SU-DHL-6 (cell line): ENCODE results near the gene RAP1A.

Experiments used
- CTCF ChIP-seq: fragments of 200-600 bp; sonication (generic); IDR thresholded peaks from one replicate; pipeline ENCODE4 v1.5.1; 2017; ENCODE audit warnings: antibody characterized with exemption, mild to moderate bottlenecking, low read length, moderate library complexity; ENCODE audit not compliant: insufficient read depth, poor library complexity, severe bottlenecking
- EZH2phosphoT487 ChIP-seq: fragments of 200-600 bp; sonication (generic), shearing (Covaris generic); conservative IDR thresholded peaks from 2 replicates; pipeline ENCODE4 v1.6.1; 2018; ENCODE audit warnings: mild to moderate bottlenecking, antibody characterized with exemption, low read length, moderate library complexity, mixed read lengths

- TF ChIP-seq CTCF = no peak
- no peak for TF ChIP-seq EZH2phosphoT487
These were observed 72.3 kb downstream of the RAP1A start for GRCh38 chr1:111691886-111692285.
